Germinal center (tissue), 1 donor: ENCODE results near the gene NBL1.
"Not testable (repeated sequence)": the region's sequence is repeated elsewhere in the genome, so short reads cannot be mapped to it uniquely, and the experiment has no call there.

Experiments
- DNase-seq: peaks from one replicate; pipeline ENCODE4 v3.0.0; 2012; ENCODE audit warnings: mixed read lengths, low spot score

Gene NBL1

GRCh38 chr1:19622204-19622603, 21.9 kb upstream of the NBL1 start:
- DNase-seq, result no peak

- no peak for DNase-seq
These were observed 20.6 kb upstream of the NBL1 start for GRCh38 chr1:19623523-19623922.

DNA sequence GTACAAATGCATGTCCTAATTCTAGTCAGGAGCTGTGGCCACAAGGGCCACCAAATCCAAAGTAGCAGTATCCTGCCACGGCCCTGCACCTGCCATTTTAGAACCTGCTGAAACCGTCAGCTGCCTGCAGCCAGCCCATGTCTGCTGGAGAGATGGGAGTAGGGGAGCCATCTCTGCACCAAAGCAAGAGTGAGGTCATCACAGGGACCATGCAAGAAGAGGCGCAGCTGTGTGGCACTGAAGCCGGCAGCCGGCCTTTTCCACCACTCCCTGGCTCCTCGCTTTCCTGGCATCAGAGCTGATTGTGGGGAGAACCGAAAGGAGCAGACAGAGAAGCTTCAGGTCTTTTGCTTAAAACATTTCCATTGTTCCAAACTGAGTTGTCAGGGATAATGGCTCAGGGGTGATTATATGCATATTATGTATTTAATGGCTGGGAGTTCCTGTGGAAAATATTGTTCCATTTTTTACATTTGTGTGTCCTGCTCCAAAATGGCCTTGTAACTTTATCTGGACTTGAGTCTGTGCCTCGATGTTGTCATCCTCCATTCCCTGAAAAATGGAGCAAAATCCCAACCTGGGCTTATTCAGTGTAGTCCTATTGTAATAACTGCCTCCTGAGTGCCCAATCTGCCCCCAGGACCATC, 18.7 kb upstream of the NBL1 start:
- no peak for DNase-seq

GRCh38 chr1:19628879-19629278, 15.2 kb upstream of the NBL1 start:
- DNase-seq, result no peak

- DNase-seq, result no peak
These were observed 14.8 kb upstream of the NBL1 start for GRCh38 chr1:19629357-19629756.

DNA sequence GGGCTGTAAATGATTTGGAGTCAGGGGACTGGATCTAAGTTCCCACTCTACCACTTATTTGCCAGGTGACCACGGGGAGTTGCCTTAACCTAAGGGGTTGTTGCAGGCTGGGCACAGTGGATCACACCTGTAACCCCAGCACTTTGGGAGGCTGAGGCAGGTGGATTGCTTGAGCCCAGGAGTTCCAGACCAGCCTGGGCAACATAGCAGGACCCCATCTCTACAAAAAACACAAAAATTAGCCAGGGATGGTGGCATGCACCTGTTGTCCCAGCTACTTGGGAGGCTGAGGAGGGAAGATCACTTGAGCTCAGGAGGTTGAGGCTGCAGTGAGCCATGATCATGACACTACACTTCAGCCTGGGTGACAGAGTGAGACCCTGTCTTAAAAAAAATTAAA, 13.9 kb upstream of the NBL1 start:
- DNase-seq, result not testable (repeated sequence)

DNA sequence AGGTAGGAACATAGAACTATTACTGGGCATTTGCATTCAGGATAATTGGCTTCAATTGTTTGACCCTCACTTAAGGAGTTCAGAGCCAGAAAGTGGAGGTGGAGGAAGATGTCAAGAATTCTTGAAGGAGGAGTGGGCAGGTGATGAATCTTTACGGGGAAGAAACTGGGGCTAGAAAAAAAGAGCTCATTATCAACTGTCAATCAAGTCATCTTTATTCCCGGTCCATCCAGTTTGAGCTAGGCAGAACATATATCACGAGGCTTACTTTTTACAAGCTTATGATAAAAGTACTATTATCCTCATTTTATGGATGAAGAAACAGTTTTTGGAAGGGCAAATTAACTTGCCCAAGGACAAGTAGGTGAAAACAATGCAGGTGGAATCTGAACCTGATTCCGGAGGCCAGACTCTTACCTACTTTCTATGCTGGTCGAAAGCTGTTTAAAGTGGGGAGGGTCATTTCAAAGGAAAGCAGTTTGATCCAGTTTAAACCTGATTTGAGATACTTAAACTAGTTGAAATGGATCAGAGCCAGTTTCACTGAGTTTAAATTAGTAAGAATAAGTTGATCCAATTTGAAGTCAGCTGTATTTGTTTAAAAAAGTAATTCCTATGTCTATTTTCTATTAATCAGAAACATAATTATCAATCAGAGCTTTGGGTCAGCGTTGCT, 13.3 kb upstream of the NBL1 start:
- DNase-seq, result no peak

GRCh38 chr1:19632211-19632610, 11.9 kb upstream of the NBL1 start:
- no peak for DNase-seq

GRCh38 chr1:19633106-19633505, 11.0 kb upstream of the NBL1 start:
- DNase-seq, result no peak

DNA sequence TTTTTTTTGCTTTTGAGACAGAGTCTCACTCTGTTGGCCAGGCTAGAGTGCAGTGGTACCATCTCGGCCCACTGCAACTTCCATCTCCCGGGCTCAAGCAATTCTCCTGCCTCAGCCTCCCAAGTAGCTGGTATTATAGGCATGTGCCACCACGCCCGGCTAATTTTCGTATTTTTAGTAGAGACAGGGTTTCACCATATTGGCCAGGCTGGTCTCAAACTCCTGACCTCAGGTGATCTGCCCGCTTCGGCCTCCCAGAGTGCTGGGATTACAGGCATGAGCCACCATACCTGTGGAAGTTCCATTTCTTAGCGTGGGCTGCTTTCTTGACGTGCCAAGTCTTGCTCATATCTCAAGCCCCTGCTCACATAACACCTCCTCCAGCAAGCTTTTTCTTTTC, 9.0 kb upstream of the NBL1 start:
- not testable (repeated sequence) for DNase-seq

- DNase-seq, result no peak
These were observed 8.5 kb upstream of the NBL1 start for GRCh38 chr1:19635646-19636045.

DNA sequence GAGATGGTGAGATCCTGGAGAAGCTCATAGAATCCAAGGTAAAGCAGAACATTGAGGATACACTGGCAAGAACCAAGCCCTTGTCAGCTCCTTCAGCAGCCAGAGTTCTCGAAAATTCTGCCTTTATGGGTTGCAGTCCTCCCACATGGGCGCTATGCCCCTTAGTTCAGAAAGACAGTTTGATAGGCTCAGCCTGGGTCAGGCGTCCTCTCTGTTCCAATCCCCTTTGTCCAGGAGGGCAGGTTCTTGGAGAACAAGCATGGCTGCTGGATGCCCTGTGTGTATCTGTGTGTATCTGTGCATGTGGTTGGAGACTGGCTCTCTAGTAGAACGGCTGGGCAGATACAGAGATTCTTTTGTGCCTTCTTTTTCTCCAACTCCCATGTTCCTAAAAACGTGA, 8.0 kb upstream of the NBL1 start:
- no peak for DNase-seq

- DNase-seq, result not testable (repeated sequence)
These were observed 7.4 kb upstream of the NBL1 start for GRCh38 chr1:19636749-19637148.

DNA sequence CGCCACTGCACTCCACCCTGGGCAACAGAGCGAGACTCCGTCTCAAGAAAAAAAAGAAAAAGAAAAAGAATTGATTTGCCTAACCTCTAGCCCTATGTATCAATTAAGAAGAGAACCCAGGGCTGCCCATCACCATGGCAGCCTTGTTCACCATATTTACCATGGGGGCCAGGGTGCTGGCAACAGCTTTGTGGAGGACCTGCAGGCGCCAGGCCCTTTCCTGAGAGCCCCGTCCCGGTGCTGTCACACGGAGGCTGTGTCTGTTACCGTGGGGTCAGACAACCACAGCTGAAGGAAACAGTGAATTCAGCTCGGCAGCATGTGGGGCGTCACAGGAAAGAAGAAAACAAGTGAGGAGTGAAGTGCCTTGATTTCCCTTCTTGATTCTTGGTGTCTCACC, 6.5 kb upstream of the NBL1 start:
- no peak for DNase-seq

DNA sequence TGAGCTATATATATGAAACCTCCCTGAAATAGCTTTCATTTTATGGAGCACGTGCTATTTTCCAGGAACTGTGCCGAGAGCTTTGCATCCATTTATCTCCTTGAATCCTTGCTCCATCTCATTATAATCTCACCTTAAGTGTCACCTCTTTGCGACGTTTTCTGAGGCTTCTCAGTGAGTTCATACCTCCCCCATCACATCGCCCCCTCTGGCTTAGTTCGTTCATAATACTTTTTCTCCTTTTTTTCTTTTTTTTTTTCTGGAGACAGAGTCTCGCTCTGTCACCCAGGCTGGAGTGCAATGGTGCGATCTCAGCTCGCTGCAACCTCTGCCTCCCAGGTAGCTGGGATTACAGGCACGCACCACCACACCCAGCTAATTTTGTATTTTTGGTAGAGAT, 4.9 kb upstream of the NBL1 start:
- not testable (repeated sequence) for DNase-seq

DNA sequence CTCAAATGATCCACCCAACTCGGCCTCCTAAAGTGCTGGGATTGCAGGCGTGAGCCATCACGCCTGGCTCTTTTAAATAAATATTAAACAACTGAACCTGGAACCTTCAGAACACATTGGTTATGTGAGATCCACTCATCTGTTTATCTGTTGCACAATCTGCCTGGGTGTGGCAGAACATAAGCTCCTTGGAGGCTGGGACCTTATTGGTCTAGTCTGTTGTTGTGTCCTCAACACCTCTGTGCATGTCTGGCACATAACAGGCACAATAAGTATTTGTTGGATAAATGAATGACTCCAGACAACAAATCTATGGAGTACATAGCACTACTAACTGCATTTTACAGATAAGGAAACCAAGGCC, 4.1 kb upstream of the NBL1 start:
- DNase-seq, result no peak

GRCh38 chr1:19640363-19641316, 3.5 kb upstream of the NBL1 start:
- no peak for DNase-seq

DNA sequence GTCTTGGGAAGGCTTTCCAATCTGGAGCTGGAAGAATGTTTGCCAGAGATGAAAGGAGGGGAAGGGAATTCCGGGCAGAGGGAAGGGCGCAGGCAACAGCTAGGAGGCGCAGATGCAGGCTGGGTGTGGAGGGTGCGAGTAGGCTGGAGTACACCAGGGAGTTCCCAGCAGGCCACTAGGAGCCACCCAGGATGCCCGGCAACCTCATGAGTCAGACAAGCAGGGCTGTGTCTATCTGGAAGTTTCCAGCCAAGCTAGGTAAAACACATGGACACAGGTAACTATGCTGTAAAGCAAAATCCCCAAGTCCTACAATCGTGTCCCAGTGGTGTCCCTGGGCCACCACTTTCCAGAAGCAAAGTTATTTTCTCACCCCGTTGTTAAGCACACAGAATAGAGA, 990 bp upstream of the NBL1 start:
- DNase-seq, result no peak

DNA sequence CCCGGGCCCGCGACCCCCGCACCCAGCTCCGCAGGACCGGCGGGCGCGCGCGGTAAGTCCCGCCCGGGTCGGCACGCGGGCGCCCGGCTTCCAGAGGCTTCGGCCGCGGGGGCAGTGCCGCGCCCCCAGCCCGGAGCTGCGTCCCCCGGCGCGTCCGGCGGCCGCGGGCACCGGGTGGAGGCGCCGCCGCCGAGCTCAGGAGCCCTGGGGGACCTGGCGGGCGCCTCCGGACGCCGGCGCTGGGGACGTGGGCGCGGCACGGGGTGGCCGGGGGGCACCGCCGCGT, 227 bp downstream of the NBL1 start:
- DNase-seq, result no peak

DNA sequence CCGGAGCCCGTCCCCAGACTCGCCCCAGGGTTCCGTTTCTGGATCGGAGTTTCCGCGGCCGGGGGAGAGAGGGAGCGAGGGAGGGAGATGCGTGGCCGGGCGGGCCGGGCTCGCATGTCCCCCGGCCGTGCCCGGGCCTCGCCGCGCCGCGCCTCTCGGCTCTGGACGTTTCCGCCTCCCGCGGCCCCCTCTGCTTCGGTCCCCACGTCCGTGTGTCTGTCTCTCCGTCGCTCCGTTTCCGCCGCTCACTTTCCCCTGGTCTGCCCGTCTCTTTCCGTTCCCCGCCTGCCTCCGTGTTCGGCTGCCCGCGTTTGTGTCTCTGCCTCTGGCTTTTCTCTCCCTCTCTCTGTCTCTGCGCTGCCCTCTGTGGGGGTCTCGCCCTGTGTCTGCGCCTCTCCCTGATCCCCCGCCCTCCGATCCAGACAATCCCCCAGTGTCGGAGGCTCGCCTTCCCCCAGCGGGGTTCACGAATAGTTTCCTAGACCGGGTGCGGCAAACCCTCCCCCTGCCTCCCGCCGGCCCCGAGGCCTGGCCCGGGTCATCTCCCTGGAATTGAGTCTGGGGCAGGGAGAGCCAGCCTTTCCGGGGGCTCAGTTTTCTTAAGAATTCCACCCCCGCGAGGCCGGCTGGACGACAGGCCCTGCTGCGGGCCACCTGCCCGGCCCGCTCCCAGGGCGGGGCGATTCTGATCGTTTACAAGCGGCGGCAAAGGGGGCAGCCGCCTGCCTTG, 735 bp downstream of the NBL1 start:
- peak; percentile 46 for DNase-seq

GRCh38 chr1:19645411-19646251, 1.5 kb downstream of the NBL1 start:
- DNase-seq, result no peak
